Neural progenitor cell (in vitro differentiated cells): ENCODE results near the gene IFNW1.

Experiments used
- CTCF ChIP-seq: fragments of 200-600 bp; sonication (generic); IDR thresholded peaks from 2 replicates; pipeline ENCODE4 v1.5.1; 2017; ENCODE audit warnings: antibody characterized with exemption, mild to moderate bottlenecking
- EZH2 ChIP-seq: fragments of 200-600 bp; sonication (generic); IDR thresholded peaks from 2 replicates; pipeline ENCODE4 v1.6.1; 2017; ENCODE audit warnings: antibody characterized with exemption, mild to moderate bottlenecking, moderate library complexity

- TF ChIP-seq CTCF (peak; percentile 22), EZH2 (no peak)
Observed at GRCh38 chr9:21141427-21141882, at the start of gene IFNW1.
